Right lobe of liver (tissue), 4 donors: Measurements from ENCODE around the gene SERPING1.

Experiments used
- CTCF ChIP-seq, 4 donors: fragments of 200-600 bp in 3 of 4; fragments of 450-650 bp in 1 of 4; IDR thresholded peaks; one replicate each; pipeline versions ENCODE4 v1.5.1 to v1.8.0; 2016 to 2022; ENCODE audit warnings: antibody characterized with exemption in 4 of 4, mild to moderate bottlenecking in 2 of 4
- POLR2A ChIP-seq: fragments of 450-650 bp; IDR thresholded peaks from one replicate; pipeline ENCODE4 v1.6.1; 2017; ENCODE audit warnings: antibody characterized with exemption, mild to moderate bottlenecking
- donor health status: DM: no; HTN: no; CAD: no.
- donor health status: DM: no; HTN: no; CAD: no.
- donor health status: DM: no; HTN: yes; CAD: no.

- TF ChIP-seq CTCF (IDR thresholded peaks at IDR 0.05), result no peak
- peak; percentile 53 for TF ChIP-seq POLR2A
These were observed at the start of gene SERPING1 for GRCh38 chr11:57597461-57597915.
